Tibial nerve (tissue), 4 donors: ENCODE results near the gene FSD1.

Source experiments
- EP300 ChIP-seq, 2 donors: sonication (generic); formaldehyde crosslinking; IDR thresholded peaks; one replicate each; pipeline ENCODE4 v1.6.1; 2017; ENCODE audit warnings: antibody characterized with exemption in 2 of 2, mild to moderate bottlenecking in 1 of 2
- POLR2A ChIP-seq, 2 donors: fragments of 450-650 bp; IDR thresholded peaks; one replicate each; pipeline ENCODE4 v1.6.1; 2017; ENCODE audit warnings: antibody characterized with exemption in 2 of 2, mild to moderate bottlenecking in 2 of 2, moderate library complexity in 2 of 2
- TF ChIP-seq, protein P1 (sequence below), 5 experiments: fragments of 200-600 bp in 3 of 5; fragments of 450-650 bp in 2 of 5; sonication (generic) in 3 of 5; IDR thresholded peaks; one replicate each; pipeline ENCODE4 v1.5.1; 2016 to 2019; ENCODE audit warnings: antibody characterized with exemption in 5 of 5, mild to moderate bottlenecking in 3 of 5, moderate library complexity in 2 of 5

DNA sequence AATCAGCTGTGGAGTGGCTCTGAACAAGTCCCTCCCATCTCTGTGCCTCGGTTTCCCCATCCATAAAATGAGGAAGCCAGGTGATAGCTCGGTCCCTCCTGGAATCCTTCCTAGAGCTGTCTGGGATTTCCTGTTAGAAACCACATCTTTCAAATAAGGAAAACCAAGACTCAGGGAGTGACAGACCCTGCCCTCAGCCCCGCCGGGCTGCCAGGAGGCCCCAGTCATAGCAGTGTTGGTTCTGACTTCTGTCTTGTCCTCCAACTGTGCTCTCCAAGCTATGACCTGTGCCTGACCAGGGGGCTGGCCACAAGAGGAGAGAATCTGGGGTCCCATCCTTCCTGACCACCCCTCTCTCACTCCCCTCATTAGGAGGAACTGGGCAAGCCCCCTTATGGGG, 26.4 kb upstream of the FSD1 start:
- TF ChIP-seq, protein P1, sequence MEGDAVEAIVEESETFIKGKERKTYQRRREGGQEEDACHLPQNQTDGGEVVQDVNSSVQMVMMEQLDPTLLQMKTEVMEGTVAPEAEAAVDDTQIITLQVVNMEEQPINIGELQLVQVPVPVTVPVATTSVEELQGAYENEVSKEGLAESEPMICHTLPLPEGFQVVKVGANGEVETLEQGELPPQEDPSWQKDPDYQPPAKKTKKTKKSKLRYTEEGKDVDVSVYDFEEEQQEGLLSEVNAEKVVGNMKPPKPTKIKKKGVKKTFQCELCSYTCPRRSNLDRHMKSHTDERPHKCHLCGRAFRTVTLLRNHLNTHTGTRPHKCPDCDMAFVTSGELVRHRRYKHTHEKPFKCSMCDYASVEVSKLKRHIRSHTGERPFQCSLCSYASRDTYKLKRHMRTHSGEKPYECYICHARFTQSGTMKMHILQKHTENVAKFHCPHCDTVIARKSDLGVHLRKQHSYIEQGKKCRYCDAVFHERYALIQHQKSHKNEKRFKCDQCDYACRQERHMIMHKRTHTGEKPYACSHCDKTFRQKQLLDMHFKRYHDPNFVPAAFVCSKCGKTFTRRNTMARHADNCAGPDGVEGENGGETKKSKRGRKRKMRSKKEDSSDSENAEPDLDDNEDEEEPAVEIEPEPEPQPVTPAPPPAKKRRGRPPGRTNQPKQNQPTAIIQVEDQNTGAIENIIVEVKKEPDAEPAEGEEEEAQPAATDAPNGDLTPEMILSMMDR (IDR thresholded peaks at IDR 0.05), result no peak
- TF ChIP-seq POLR2A (IDR thresholded peaks at IDR 0.05), result no peak
- no peak for TF ChIP-seq EP300 (IDR thresholded peaks at IDR 0.05)
